T-helper 9 cell (primary cell): ENCODE data around the gene OR8B4.
"Not testable (repeated sequence)": the region's sequence is repeated elsewhere in the genome, so short reads cannot be mapped to it uniquely, and the experiment has no call there.

Source experiments
- DNase-seq: peaks from one replicate; pipeline ENCODE4 v3.0.0-alpha.2; 2020
- total RNA-seq, 2 donors: gene quantifications; one replicate each; lab custom pipeline; 2026; lab: John Stamatoyannopoulos, UW

OR8B4 gene, protein sequence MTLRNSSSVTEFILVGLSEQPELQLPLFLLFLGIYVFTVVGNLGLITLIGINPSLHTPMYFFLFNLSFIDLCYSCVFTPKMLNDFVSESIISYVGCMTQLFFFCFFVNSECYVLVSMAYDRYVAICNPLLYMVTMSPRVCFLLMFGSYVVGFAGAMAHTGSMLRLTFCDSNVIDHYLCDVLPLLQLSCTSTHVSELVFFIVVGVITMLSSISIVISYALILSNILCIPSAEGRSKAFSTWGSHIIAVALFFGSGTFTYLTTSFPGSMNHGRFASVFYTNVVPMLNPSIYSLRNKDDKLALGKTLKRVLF
- total RNA-seq, result 0 reads per million in 2 donors

DNA sequence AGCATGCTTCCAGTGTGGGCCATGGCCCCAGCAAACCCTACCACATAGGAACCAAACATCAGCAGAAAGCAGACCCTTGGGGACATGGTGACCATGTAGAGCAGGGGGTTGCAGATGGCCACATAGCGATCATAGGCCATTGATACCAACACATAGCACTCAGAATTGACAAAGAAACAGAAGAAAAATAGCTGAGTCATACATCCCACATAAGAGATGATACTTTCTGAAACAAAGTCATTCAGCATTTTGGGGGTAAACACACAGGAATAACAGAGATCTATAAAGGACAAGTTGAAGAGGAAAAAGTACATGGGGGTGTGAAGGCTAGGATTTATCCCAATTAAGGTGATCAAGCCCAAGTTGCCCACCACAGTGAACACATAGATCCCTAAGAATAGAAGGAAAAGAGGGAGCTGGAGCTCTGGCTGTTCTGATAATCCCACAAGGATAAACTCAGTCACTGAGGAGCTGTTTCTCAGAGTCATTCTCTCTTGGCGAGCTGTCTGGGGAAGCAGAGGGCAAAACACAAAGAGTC lies at the start of gene OR8B4:
Gene OR8B4 (minus strand): TSS at position 488 of the 538 bp plus-strand sequence. CDS start 0 bp downstream, at position 488.
- no peak for DNase-seq

DNA sequence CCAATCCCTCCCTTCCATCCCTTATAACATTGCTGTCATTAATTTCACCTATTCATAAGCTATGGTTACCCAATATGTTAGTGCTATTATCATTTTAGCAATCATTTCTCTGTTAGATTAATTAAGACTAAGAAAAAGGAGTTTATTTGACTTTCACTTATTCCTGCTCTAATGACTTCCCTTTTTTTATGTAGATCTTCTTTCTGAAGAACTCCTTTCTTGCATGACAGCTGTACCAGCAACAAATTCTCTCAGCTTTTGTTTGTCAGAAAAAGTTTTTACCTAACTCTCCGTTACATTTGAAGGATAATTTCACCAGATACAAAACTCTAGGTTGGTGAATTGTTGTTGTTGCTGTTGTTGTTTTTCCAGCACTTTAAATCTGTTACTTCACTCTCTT lies 49.4 kb upstream of the OR8B4 start:
- DNase-seq, result no peak

DNA sequence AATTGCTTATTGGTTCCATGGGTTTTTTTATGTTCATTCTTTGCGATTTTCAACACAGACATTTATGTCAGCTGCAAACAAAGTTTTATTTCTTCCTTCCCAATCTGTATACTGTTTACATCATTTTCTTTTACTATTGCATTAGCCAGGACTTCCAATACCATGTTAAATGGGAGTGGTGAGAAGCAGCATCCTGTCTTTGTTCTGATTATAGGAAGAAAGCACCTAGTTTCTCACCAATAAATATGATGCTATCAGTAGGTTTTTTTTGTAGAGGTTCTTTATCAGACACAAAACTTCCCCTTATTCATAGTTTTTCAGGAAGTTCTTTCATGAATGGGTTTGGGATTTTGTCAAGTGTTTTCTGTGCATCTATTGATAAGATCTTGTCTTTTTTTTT lies 48.8 kb upstream of the OR8B4 start:
- DNase-seq, result no peak

DNA sequence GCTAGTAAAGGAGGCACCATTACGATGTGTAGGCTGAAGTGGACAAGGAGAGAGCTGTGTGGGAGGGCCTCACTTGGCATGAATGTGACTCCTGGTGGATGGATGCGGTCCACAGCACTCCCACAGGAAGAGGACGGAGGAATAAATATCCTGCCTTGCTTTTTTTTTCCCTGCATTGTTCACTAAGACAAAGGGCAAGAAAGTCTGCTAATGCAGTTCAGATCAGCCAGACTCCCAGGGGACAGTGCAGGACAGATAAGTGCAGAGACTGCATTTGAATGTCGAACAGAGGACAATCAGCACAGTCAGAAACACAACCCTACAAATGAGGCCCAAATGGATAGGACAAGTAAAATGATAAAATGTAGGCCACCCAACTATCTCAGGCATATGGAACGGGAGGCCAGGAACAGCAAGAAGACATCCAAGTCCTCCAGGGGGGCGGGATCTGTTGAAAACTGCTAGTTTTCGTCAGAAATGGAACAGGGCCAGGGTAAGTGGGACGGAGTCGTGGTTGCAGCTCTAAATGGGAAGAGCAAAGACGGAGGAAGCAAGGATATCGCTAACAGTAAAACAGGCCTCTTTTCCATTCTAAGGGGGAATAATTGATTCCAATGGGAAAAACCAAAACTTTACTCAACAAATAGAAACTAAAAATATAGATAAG lies 46.0 kb upstream of the OR8B4 start:
- DNase-seq, result no peak

DNA sequence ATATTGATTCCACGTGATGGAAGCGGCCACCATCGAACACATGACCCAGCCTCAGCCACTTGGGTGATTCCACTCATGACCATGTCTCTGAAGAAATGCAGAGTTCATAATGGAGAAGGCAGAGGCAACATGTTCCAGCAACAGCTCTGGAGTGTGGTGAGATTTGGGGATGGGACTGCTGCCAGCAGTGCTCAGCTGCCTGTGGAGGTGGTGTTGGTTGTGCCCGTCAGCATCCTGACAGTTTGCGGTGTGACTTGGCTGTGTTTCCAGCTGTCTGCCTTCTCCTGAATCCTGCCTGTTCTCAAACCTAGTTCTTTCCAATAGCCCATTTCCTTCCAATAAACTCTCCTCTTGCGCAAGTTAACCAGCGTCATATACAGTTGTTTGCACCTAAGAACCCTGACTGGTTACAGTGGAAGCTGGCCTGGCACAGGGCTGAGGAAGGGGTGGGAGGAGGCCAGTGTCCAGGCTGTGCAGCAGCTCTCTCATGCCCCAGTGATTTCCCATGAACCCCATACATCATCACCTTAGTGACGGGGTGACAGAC lies 42.8 kb upstream of the OR8B4 start:
- DNase-seq, result no peak

DNA sequence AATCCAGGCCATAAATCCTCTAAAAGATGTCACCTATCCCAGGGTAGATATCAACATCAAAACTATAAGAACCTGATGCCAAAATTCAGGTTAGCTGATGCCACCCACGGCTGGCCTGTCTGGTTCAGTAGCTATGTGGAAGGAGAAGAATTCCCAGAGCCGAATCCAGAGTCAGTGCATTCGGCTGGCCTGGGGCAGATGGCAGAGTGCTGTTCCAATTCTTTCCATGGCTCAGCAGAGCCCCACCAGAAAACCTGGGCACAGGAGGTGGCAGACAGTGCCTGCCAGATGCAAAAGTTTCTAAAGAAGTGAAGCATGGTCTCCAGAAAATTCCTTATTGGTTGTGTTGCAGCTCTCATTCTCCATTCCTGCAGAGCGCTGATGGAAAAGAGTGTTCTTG lies 40.7 kb upstream of the OR8B4 start:
- no peak for DNase-seq

DNA sequence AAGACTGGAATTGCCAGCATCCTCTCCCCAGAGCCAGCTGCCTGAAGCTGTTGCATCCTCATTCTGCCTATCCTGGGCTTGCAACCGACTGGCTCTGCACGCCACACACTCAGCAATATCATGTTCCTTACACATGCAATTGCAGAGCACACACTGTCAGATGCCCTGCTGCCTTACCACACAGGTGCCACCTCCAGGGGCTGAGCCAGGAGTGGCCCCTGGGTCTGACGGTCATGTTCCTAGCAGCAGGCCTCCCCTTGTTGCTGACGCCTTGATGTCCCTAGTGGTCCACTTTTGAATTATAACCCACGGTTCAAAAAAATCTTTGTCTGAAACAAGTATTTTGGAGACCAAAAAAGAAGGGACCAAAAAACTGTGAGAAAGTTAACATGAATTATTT lies 39.3 kb upstream of the OR8B4 start:
- no peak for DNase-seq

DNA sequence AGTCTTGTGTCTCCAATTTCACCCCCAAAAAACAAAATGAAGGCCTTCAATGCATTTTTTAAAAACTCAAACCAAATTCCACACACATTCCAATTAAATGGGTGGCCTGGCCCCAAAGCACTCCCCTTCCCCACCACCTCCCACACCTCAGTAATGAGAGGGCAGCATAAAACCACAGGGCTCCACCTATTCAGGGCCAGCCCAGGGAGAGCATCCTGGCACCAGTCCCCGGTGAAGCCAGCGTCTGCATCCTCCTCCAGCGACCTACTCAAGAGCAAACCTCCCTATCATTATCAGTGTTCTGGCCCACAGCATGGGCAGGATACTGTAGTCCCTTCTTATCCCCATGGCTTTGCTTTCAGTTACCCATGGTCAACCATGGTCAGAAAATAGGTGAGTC lies 38.7 kb upstream of the OR8B4 start:
- no peak for DNase-seq

DNA sequence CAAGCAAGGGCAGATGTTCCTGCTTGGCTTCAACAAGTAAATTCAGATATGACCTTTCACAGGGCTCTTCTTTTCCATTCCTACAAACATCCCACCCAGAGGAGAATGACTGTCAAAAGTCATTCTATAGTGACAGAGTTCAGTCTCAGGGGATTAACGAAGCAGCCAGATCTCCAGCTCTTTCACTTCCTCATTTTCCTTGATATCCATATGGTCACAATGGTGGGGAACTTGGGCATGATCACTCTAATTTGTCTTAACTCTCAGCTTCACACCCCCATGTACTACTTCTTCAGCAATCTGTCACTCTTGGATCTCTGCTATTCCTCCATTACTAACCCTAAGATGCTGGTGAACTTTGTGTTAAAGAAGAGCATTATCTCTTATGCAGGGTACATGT lies 35.8 kb upstream of the OR8B4 start:
- no peak for DNase-seq

DNA sequence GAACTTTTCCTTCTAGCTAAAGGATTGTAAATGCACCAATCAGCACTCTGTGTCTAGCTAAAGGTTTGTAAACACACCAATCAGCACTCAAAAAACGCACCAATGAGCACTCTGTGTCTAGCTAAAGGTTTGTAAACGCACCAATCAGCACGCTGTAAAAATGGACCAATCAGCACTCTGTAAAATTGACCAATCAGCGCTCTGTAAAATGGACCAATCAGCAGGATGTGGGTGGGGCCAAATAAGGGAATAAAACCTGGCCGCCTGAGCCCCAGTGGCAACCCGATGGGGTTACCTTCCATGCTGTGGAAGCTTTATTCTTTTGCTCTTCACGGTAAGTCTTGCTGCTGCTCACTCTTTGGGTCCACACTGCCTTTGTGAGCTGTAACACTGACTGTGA lies 34.7 kb upstream of the OR8B4 start:
- DNase-seq, result not testable (repeated sequence)

DNA sequence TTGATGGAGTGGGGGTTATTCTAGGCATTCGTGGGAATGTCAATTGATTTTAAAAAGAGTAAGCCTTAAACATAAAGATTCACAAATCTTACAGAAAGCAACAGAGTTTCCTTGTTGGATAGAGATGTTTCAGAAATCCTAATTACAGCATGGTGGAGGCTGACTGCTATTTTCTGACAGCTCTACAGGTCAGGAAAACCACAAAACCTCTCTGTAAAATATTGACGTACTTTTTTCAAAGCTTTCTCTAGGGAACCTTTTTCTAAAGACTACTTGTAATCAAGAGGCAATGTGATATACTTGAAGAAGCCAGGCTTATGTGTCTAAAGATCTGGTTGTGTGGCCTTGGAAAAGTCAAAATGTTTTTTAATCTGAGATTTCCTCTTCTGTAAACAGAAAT lies 29.9 kb upstream of the OR8B4 start:
- no peak for DNase-seq

DNA sequence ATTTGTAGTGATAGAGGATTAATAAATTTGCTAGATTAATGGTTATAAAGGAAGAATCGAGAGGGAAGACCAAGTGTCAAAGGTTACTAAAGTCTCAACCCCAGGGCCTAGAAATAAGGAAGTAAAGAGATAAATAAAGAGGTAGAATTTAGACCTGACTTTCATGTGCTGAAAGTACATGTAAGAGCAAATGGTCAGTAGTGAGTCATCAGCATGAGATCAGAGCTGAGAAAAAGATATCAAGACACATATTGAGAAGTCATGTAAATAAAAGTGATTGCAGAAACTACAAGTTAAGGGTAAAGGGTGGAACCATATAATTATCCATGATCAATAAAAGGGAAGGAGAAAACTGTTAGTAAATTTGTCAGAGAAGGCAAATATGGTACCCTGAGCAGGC lies 22.2 kb upstream of the OR8B4 start:
- DNase-seq, result no peak

DNA sequence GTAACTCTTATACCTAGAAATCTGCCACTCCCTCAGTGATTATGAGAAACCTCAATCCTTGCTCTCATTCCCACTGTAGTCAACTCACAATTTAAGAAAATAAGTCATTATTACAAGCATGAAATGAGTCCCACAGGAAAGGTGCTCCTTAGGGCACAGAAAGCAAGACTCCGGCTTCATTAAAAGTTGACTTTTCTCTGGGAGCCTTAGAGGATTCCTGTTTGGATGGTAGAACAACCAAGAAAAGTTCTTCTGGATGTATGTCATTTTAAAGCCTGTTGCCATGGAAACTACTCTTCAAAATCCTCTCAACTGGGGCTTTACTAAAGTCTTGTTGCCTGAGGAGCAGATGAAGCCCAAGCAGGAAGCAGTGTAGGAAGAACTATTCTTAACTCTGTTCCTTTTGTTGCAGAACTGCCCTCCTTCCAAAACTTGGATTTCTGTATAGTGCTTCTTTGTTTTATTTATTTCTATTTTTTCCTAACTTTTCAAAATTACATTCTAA lies 21.0 kb upstream of the OR8B4 start, which contains the start of gene OR8B8:
Gene OR8B8 (minus strand): TSS at position 51 of the 505 bp plus-strand sequence. CDS start 4,611 bp downstream, outside the sequence.
- DNase-seq, result no peak

DNA sequence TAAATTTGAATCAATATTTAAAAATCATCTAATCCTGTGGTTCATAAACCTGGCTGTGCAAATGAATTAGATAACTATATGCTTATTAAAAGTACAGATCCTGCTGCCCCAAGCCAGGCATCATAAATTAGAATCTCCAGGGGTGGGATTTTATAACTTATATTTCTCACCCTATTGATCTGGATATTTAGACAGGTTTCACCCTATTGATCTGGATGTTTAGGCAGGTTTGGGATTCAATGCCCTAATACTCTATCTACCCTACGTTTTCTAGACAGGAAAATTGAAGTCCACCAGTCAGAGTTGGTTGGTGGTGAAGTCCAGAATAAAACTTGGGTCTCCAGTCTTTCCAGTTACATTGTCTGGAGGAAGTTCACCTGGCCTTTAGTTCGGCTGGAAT lies 18.2 kb upstream of the OR8B4 start:
- no peak for DNase-seq

DNA sequence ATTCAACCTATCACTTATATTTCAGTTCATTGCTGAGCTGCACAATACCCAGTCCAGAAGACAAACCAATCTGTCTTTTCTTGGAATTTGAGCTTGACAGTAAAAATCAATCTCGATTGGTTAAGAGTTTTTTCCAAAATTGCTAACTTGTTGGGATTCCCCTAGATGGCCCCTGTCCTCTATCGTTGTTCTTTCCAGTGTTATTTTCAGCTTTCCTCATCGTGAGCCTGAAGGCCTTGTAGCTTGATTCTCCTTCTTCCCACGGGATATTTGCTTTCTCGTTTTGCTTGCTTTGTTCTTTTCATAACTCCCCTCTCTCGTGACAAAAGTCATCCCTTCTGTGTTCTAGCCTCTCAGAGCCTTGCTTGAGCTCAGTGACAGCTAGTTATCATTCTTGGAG lies 17.8 kb upstream of the OR8B4 start:
- DNase-seq, result no peak

DNA sequence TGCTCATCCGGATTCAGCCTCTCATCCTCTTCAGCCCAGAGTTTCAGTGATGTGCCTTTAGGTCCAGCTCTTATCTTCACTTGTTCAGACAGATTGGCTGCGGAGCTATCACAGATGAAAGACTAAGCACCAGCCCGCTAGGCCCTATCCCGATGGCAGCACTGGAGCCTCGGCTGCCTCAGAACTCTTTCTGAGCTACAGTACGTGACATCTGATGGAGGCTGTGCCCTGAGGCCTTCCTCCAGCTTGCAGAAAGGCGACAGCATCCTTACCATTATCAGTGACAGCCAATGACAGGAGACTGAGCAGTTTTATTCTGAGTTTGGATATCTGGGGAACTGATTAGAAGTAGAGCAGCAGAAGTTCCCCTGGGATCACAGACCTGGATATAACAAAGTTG lies 16.8 kb upstream of the OR8B4 start:
- DNase-seq, result no peak

DNA sequence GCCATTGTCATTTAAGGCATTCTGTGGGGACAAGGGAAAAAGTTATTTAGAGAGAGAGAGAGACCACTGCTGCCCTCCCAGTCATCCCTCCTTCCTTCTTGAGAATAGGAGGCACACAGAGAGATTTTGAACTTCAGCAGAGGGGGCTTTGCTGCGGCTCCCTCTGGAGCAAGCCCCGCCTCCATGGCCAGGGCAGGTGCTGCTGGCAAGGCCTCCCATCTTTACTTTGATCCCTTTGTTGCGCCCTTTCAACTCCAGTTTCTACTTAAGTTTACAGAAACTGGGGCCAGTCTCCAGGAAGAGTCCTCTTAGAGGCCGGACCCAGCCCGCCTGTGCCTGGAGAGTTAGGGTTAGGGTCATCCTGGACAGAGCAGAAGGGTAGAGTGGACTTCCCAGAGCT lies 16.4 kb upstream of the OR8B4 start:
- no peak for DNase-seq

DNA sequence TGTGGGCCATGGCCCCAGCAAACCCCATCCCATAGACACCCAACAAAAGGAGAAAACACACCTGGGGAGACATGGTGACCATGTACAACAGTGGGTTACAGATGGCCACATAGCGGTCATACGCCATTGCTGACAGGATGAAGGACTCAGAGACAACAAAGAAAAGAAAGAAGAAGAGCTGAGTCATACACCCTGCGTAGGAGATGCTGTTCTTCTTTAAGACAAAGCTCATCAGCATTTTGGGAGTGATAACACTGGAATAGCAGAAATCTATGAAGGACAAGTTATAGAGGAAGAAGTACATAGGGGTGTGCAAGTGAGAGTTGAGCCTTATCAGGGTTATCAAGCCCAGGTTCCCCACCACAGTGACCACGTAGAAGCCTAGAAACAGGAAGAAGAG lies 15.9 kb upstream of the OR8B4 start:
- no peak for DNase-seq

DNA sequence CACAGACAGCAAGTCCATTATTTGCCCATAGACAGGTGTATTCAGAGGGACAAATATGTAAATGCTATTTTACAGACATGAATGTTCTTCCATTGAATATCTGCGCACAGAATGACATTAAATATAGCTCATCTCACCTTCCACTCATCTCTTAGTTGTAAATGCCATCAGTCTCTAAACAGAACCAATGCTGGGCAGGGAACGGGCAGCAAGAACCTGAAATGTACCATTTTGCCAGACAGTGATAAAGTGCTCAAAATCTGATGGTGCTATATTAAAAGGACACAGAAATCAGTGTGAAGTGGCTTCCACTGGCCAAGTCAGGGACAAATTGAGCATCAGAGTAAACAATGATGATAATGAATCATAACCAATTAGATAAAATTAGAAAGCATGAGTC lies 10.0 kb upstream of the OR8B4 start:
- DNase-seq, result no peak

DNA sequence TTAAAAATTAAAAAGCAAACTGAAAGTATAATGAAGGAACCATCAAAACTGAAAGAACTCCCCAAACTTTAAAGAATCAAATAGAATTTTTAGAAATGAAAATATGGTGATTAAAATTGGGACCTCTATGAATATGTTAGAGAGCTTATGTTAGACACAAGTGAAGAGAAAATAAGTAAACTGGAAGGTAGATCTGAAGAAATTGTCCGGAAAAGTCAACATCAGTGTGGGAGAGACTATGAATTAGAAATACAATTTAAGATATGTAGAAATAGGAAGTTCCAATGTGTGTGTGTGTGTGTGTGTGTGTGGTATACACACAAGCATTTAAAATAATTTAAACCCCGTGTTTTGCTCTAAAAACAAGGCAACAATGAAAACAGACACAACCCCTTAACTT lies 4.9 kb upstream of the OR8B4 start:
- no peak for DNase-seq

DNA sequence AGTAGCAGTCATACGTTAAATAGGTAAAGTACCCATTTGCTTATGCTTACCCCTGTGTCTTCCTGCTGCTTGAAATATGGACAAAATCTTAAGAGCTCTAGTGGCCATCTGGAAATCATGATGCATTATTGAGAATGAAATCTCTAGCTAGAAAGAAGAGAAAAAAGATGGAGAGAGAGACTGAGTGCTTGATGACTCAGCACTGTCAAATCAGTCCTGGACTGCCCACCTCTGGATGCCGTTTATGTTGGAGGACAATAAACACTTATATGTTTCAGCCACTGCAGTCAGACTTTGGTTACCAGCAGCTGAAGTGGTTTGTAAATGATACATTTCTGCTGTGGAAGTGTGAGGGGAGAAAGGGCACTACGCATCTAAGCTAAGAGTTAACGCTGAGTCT lies 3.6 kb downstream of the OR8B4 start:
- DNase-seq, result no peak

DNA sequence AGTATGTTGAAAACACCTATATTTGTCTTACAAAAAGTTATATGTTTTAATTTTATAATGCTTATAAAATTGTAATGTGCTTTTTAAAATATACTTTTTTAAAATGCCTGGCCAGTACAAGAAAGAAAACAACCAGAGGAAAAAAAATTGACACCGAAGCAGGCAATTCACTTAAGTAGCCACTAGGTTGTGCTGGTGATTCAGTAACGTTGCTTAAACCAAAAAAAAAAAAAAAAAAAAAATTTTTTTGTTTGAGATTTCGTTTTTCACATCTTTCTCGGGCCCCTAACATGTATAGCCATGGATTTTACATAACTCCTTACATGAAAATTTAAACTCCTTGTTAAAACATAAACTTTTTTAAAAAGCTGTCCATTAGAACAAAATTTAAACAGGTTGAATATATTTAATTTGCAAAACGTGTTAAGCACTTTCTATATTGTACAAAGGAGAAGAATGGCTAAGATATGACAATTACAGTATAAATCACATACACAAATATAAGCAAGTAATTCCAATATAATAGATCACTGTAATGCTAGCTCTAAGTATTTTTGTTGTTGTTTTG lies 9.2 kb downstream of the OR8B4 start:
- no peak for DNase-seq

DNA sequence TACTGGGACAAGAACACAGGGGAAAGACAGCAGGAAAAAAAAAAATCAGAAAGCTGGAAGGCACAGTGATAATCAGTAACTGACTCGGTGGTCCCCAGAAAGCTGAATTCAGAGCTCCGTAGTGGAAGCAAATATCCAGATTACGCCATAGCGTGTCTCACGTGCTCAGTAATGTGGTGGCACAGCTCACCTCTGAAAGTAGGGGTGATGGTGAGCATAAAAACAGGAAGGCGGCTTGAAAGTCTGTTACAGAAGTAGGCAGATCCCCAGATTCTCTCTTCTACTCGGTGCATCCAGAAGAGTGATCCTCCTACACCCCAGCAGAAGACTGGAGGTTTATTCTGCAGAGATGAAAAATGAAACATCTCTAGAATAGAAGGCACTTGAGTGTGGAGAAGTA lies 14.8 kb downstream of the OR8B4 start:
- DNase-seq, result no peak
